Measurements from ENCODE around the gene KIRREL1.

Gene KIRREL1

DNA sequence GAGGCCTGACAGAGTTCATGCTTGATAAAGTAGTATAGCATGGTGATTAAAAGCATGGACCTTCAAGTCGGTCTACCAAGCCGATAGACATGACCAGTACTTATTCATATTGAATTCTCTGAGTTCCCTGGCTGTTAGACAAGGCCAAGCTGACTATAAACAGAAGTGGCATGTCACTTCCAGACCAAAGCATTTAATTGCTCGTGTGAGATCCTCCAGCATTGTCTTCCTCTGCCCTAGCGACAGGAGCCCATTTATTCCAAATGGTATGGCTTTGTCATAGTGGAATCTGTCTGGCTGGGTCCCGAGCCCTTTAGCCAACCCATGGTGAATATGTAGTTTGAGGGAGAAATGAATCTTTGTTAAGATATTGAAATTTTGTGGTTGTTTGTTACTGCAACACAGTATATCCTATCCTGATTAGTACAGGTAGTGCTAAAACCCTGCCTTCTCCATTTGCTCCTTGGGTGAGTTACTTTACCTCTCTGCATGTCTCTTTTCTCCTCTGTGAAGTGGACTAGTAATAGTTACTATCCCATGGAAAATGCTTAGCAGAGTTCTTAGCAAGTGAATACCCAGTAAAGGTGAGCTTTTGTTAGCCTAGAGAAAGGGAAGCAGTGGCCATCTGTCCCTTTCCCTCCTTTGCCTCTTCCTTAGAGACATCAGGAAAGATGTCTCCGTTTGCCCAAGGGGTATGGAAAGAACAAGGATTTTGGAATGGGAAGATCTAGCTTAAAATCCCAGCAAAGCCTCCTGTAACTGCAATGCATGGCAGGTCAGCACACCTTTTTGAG, 109.6 kb downstream of the KIRREL1 start:
- TF ChIP-seq, protein P1, sequence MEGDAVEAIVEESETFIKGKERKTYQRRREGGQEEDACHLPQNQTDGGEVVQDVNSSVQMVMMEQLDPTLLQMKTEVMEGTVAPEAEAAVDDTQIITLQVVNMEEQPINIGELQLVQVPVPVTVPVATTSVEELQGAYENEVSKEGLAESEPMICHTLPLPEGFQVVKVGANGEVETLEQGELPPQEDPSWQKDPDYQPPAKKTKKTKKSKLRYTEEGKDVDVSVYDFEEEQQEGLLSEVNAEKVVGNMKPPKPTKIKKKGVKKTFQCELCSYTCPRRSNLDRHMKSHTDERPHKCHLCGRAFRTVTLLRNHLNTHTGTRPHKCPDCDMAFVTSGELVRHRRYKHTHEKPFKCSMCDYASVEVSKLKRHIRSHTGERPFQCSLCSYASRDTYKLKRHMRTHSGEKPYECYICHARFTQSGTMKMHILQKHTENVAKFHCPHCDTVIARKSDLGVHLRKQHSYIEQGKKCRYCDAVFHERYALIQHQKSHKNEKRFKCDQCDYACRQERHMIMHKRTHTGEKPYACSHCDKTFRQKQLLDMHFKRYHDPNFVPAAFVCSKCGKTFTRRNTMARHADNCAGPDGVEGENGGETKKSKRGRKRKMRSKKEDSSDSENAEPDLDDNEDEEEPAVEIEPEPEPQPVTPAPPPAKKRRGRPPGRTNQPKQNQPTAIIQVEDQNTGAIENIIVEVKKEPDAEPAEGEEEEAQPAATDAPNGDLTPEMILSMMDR (IDR thresholded peaks at IDR 0.05): no peak

DNA sequence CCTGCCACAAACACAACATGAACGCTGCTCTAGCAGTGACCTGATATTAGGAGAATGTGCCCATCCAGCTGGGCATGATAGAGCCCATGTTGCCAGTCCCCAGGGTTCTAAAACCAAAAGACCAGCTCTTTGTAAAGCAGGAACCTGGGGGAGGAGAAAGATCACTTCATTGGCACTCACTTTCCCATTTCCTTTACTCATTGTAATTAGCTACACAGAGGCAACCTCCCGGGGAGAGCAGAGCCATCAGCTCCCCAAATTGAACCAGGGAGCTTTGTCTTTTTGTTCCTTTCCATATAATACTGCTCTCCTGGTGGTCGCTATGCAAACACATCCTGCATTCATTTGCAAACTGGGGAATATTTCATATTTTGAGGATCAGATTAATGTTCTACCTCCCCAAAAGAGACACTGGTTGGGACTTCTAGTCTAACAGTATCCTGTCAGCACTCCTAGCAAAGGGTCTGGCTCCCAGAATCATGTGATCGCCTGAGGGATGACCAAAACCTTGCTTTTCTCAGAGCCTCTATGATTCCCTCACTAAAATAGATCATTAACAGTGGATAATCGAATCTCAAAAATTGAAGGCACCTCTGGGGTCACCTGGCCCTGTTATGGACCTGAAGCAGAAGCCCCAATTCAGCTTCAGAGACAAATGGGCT, 110.5 kb downstream of the KIRREL1 start:
- TF ChIP-seq, protein P1 (IDR thresholded peaks at IDR 0.05): no peak

DNA sequence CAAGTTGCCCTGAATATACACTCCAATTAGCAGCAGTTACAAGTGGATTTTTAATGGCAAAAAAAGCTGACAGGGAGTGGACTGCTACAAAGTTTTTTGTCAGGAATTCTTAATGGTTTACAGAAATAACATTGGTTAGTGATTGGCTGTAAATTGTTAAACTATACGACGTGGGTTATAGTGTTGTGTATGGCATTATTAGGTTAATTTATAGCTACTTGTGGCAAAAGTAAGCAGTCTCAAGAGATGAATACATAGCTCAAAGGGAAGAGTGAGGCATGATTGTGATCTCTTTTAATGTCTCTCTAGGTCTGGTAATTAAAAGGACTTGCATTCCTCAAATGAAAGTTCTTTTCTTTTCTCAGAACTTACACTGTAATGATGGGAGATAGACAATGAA, 111.4 kb downstream of the KIRREL1 start:
- TF ChIP-seq, protein P1 (IDR thresholded peaks at IDR 0.05): no peak

DNA sequence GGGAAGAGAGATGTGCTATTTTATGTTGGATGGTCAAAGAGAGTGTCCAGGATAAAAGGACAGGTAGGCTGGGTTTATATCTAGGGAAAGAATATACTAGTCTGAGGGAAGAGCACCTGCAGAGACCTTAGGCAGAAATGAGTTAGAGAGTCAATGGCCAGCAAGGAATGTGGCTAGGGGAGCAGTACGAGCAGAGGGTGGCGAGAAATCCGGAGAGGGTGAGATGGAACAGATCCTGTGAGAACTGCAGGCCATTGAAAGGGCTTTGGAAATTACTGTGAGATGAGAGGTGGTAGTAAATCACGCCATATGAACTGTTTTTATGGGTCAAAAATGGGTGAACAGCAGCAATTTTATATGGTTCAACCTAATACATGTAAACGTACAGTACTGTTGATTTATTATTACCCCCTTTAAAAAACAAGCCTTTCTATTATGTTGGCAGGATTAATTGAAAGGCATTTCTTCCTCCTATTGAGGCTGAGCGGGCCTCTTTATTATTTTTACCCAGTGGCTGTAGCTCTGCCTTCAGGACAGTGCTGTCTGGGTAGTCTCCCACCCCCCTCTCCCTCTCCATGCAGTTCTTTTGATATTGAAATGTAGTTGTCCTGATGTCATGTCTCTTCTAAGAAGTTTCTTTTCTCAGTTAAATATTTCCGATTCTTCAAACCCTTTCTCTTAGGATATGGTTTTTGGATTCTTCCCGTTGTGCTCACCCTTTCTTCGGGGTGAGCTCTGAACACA, 112.1 kb downstream of the KIRREL1 start:
- TF ChIP-seq, protein P1 (IDR thresholded peaks at IDR 0.05): no peak

DNA sequence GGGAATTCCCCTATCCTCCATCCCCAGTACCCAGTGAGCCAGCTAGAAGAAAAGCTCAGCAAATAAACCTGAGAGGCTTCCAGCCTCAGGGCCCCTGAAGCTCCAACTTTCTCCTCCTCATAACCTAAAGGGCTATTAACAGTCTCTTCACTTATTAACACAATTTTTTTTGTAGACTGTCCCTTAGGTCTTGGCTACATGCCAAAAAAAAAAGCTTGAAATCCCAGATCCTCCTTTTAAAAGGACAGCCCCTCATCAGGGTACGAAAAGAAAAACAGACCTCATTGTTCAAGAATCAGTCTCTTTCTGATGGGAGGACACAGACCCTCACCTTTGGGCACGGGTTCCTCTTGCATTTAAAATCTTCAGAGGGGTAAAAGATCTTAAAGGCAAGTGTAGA, 114.5 kb downstream of the KIRREL1 start:
- TF ChIP-seq, protein P1 (IDR thresholded peaks at IDR 0.05): no peak

DNA sequence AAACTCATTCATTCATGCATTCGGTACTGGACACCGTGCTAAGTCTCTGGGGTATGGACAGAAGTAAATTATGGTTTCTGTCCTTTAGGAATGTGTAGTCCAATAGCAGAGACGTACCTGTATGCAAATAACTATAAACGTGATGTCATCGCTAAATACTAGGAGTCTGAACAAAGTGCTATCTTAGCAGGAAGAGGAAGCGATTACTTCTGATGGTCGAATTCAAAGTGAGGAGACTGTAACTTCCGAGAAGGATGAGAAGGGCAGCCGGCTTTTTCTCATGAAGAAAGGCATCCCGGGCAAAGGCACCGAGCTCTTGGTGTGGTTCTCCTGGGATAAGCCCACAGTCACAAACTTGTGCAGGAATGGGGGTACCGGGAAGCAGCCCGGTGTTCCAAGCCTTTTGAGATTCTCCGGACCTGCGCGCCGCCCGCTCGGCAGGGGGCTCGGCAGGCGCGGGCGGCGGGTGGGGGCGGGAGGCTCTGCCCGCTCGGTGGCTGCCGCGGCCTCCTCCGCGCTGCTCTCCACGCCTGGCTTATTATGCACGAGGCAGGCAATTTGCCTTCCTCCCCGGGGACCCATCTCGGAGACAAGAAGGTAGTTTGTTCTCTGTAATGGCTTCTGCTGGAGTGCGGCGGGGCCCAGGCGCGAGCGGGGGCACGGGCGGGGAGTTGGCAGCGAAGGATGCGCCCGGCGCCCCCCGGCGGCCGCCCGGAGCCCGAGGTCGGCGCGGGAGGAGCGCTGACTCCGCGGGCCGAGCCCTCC, 119.7 kb downstream of the KIRREL1 start:
- TF ChIP-seq, protein P1 (IDR thresholded peaks at IDR 0.05): peak; percentile 45; the same call in 1 of the 2 replicates

DNA sequence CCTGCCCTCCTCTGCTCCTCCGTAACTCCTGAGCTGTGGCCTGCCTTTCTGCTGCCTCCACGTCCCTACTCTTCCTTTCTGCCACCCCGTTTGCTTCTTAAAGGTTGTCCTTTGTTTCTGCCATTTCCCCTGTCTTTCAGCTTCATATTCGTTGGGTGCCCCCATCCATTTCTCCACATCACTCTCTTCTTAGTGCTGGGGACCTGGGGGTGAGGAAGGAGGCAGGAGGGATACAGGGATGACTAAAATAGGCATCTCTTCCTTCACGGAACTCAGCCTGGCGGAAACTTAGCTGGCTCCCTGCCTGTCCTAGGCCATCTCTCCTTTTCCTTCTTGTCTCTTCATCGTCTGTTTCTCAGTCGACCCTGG, 120.3 kb downstream of the KIRREL1 start:
- TF ChIP-seq, protein P1 (IDR thresholded peaks at IDR 0.05): no peak; the same call in 1 of the 2 replicates
